ENCODE results near the gene VWA3A.

DNA sequence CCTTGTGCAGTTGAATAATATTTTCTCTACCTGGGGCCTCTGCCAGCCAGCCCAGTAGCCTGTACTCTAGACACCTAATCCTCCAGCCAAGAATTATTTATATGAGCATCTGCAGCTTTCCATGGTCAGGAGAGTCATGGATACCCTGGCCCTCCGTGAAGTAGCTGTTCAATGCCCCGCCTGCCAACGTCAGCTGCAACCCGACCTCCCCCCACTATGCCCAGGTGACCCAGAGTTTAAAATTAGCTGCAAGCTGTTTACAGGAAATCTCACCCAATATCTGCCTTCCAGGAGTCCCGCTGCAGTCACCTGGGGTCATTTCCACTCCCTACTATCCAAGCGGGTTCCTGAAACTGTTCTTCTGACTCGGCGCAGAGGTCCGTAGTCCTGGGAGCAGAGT is 82.3 kb downstream of the VWA3A start:
- TF ChIP-seq HDAC2 (IDR thresholded peaks at IDR 0.05) (no peak), MAFK (IDR thresholded peaks at IDR 0.05; ENCODE audit: partially characterized antibody) (no peak), KDM5A (IDR thresholded peaks at IDR 0.05) (no peak)
- TF ChIP-seq, protein P1, sequence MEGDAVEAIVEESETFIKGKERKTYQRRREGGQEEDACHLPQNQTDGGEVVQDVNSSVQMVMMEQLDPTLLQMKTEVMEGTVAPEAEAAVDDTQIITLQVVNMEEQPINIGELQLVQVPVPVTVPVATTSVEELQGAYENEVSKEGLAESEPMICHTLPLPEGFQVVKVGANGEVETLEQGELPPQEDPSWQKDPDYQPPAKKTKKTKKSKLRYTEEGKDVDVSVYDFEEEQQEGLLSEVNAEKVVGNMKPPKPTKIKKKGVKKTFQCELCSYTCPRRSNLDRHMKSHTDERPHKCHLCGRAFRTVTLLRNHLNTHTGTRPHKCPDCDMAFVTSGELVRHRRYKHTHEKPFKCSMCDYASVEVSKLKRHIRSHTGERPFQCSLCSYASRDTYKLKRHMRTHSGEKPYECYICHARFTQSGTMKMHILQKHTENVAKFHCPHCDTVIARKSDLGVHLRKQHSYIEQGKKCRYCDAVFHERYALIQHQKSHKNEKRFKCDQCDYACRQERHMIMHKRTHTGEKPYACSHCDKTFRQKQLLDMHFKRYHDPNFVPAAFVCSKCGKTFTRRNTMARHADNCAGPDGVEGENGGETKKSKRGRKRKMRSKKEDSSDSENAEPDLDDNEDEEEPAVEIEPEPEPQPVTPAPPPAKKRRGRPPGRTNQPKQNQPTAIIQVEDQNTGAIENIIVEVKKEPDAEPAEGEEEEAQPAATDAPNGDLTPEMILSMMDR (IDR thresholded peaks at IDR 0.05): no peak

Data from A549 (cell line).